HepG2 (cell line): ENCODE data around the gene ATF6. TPM values are rescaled to one million over a fixed set of nuclear protein-coding genes. Genes with fewer than 3 reads are reported as not detected.

Experiments
- CREB1 ChIP-seq, 2 experiments: fragments of 450-650 bp in 1 of 2; IDR thresholded peaks; 2 replicates each; pipeline ENCODE4 v1.6.1; 2016 to 2017; ENCODE audit warnings: control low read depth in 1 of 2, mild to moderate bottlenecking in 1 of 2, missing compliant biosample characterization in 1 of 2, missing genetic modification characterization in 1 of 2
- HIVEP1 ChIP-seq: sonication (generic); formaldehyde crosslinking; IDR thresholded peaks from 2 replicates; pipeline ENCODE4 v1.4.0; 2020; ENCODE audit warnings: mild to moderate bottlenecking, missing genetic modification reagents
- KDM2A ChIP-seq: sonication (generic); formaldehyde crosslinking; IDR thresholded peaks from 2 replicates; pipeline ENCODE4 v1.4.0; 2020; ENCODE audit warnings: low read depth, missing genetic modification reagents, borderline replicate concordance
- SP1 ChIP-seq, 2 experiments: fragments of 450-650 bp in 1 of 2; sonication (generic) in 1 of 2; formaldehyde crosslinking in 1 of 2; IDR thresholded peaks; 2 replicates each; pipeline versions ENCODE4 v1.4.0 to v1.6.1; 2016 to 2020; ENCODE audit warnings: missing genetic modification reagents in 1 of 2
- TCF12 ChIP-seq, 2 experiments: fragments of 450-650 bp in 1 of 2; sonication (generic) in 1 of 2; formaldehyde crosslinking in 1 of 2; IDR thresholded peaks; 2 replicates each; pipeline versions ENCODE4 v1.6.1 to v1.8.0; 2017 to 2022; ENCODE audit warnings: antibody characterized with exemption in 1 of 2, mild to moderate bottlenecking in 1 of 2, missing genetic modification reagents in 1 of 2, moderate library complexity in 1 of 2
- ZNF121 ChIP-seq: sonication (generic); formaldehyde crosslinking; IDR thresholded peaks from 2 replicates; pipeline ENCODE4 v1.5.0; 2020; ENCODE audit warnings: mild to moderate bottlenecking, missing genetic modification reagents
- ZNF34 ChIP-seq: sonication (generic); formaldehyde crosslinking; IDR thresholded peaks from 2 replicates; pipeline ENCODE4 v1.4.0; 2020; ENCODE audit warnings: mild to moderate bottlenecking, missing genetic modification reagents, borderline replicate concordance
- ZNF496 ChIP-seq: sonication (generic); formaldehyde crosslinking; IDR thresholded peaks from 2 replicates; pipeline ENCODE4 v1.8.1; 2023; ENCODE audit warnings: mild to moderate bottlenecking, moderate library complexity, missing genetic modification reagents; ENCODE audit not compliant: insufficient replicate concordance
- ZNF501 ChIP-seq: sonication (generic); formaldehyde crosslinking; IDR thresholded peaks from 2 replicates; pipeline ENCODE4 v1.5.1; 2020; ENCODE audit warnings: mild to moderate bottlenecking, moderate library complexity, missing genetic modification reagents
- ZNF543 ChIP-seq: sonication (generic); formaldehyde crosslinking; IDR thresholded peaks from 2 replicates; pipeline ENCODE4 v1.4.0; 2020; ENCODE audit warnings: mild to moderate bottlenecking, missing genetic modification reagents
- ZNF547 ChIP-seq: sonication (generic); formaldehyde crosslinking; IDR thresholded peaks from 2 replicates; pipeline ENCODE4 v1.5.1; 2020; ENCODE audit warnings: mild to moderate bottlenecking, missing genetic modification reagents
- ZNF670 ChIP-seq: sonication (generic); formaldehyde crosslinking; IDR thresholded peaks from 2 replicates; pipeline ENCODE4 v1.8.0; 2022; ENCODE audit warnings: mild to moderate bottlenecking, missing genetic modification reagents, borderline replicate concordance
- polyA plus RNA-seq, 8 experiments: library from polyadenylated mRNA; depleted of rRNA in 3 of 8; stranded (reverse) in 7 of 8; unstranded in 1 of 8; fragments of >200 nt; fragmentation: Illumina TruSeq in 4 of 8; extraction: Trizol in 4 of 8; gene quantifications; 2 replicates each; pipeline versions ENCODE4 v1.2.1 to v1.2.3, GENCODE V29; 2011 to 2016; ENCODE audit warnings: low read depth in 4 of 8, missing spikeins in 1 of 8, mixed read lengths in 1 of 8; ENCODE audit not compliant: insufficient read depth in 1 of 8
- total RNA-seq, 5 experiments: library from RNA; depleted of rRNA; stranded (reverse); fragments of >200 nt; fragmentation: Illumina TruSeq; extraction: Trizol; gene quantifications; 2 replicates each; pipeline ENCODE4 v1.2.3, GENCODE V29; 2016; ENCODE audit warnings: low read depth in 1 of 5
- TF ChIP-seq, protein P1 (sequence below): sonication (generic); formaldehyde crosslinking; IDR thresholded peaks from 2 replicates; pipeline ENCODE4 v1.4.0; 2020; ENCODE audit warnings: missing genetic modification reagents, low read depth, mild to moderate bottlenecking, borderline replicate concordance
- TF ChIP-seq, protein P2 (sequence below): sonication (generic); formaldehyde crosslinking; IDR thresholded peaks from 2 replicates; pipeline ENCODE4 v1.4.0; 2020; ENCODE audit warnings: missing genetic modification reagents
- TF ChIP-seq, protein P3 (sequence below): sonication (generic); formaldehyde crosslinking; IDR thresholded peaks from 2 replicates; pipeline ENCODE4 v1.5.1; 2020; ENCODE audit warnings: mild to moderate bottlenecking, moderate library complexity, missing genetic modification reagents
- TF ChIP-seq, protein P4 (sequence below): sonication (generic); formaldehyde crosslinking; IDR thresholded peaks from 2 replicates; pipeline ENCODE4 v1.5.0; 2020; ENCODE audit warnings: missing genetic modification reagents
- TF ChIP-seq, protein P5 (sequence below): sonication (generic); formaldehyde crosslinking; IDR thresholded peaks from 2 replicates; pipeline ENCODE4 v1.5.1; 2020; ENCODE audit warnings: mild to moderate bottlenecking, missing genetic modification reagents, moderate library complexity

Gene ATF6
- total and polyA plus RNA-seq, 2 of the 13 experiments (the other 11 are each of a cell fraction or from before 2014, with no cell fraction given) = 13.2 to 14.5 TPM

DNA sequence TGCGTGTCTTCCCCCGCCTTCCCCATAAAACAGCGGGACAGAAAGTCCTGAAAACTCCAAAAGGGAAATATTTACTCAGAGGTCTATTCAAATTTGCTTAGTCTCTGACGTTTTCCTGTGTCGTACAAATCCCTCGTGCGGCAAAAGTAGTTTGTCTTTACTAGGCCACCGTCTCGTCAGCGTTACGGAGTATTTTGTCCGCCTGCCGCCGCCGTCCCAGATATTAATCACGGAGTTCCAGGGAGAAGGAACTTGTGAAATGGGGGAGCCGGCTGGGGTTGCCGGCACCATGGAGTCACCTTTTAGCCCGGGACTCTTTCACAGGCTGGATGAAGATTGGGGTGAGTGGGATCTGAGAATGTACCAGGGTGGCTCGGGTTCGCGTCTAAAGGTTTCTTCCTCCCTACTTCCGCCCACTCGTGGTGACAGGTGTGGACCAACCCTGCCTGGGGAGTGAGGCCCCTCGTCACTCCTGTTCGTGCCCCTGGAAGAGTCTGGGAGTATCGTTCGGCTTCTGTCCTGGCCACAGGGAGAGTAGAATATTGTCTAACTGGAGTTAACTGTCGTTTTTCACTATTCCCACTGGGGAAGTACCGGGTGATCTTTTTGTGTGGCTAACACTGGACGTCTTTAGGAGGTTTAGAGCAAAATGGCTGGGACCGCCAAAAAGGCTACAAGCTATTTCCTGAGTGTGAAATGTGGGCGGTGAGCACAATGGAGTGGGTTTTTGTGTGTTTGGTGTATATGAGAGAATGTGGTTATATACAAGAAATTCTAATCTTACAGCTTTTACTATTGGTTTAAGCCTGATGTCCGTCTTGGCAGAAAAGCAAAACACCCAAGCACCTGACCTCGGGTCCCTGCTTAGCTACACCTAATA lies at the start of gene ATF6 (continued):
- TF ChIP-seq, protein P1, sequence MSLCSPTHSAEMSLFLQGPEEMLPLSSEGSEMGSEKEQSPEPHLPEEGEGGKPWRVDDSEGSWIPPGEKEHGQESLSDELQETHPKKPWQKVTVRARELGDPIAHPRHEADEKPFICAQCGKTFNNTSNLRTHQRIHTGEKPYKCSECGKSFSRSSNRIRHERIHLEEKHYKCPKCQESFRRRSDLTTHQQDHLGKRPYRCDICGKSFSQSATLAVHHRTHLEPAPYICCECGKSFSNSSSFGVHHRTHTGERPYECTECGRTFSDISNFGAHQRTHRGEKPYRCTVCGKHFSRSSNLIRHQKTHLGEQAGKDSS = no peak
- TF ChIP-seq HIVEP1 (CRISPR knock-in tag) (peak; percentile 61; the same call in 1 of the 2 replicates), ZNF670 (CRISPR knock-in tag) (no peak), ZNF496 (CRISPR knock-in tag) (no peak), ZNF34 (CRISPR knock-in tag) (no peak), ZNF547 (CRISPR knock-in tag) (peak; percentile 59; the same call in 1 of the 2 replicates), CREB1 (IDR thresholded peaks at IDR 0.05) (peak; percentile 92), CREB1 (CRISPR knock-in tag; IDR thresholded peaks at IDR 0.05) (peak; percentile 98), ZNF501 (CRISPR knock-in tag) (peak; percentile 91), ZNF543 (CRISPR knock-in tag) (0 out of 2 replicates have a peak, but pooled peaks have one; percentile 54), KDM2A (CRISPR knock-in tag) (peak; percentile 90), SP1 (IDR thresholded peaks at IDR 0.05) (no peak), SP1 (CRISPR knock-in tag; IDR thresholded peaks at IDR 0.05) (peak; percentile 65; the same call in 1 of the 2 replicates), TCF12 (IDR thresholded peaks at IDR 0.05) (no peak), TCF12 (CRISPR knock-in tag; IDR thresholded peaks at IDR 0.05) (no peak), ZNF121 (CRISPR knock-in tag) (no peak)
- TF ChIP-seq, protein P2, sequence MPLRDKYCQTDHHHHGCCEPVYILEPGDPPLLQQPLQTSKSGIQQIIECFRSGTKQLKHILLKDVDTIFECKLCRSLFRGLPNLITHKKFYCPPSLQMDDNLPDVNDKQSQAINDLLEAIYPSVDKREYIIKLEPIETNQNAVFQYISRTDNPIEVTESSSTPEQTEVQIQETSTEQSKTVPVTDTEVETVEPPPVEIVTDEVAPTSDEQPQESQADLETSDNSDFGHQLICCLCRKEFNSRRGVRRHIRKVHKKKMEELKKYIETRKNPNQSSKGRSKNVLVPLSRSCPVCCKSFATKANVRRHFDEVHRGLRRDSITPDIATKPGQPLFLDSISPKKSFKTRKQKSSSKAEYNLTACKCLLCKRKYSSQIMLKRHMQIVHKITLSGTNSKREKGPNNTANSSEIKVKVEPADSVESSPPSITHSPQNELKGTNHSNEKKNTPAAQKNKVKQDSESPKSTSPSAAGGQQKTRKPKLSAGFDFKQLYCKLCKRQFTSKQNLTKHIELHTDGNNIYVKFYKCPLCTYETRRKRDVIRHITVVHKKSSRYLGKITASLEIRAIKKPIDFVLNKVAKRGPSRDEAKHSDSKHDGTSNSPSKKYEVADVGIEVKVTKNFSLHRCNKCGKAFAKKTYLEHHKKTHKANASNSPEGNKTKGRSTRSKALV (CRISPR knock-in tag) = no peak
- TF ChIP-seq, protein P3, sequence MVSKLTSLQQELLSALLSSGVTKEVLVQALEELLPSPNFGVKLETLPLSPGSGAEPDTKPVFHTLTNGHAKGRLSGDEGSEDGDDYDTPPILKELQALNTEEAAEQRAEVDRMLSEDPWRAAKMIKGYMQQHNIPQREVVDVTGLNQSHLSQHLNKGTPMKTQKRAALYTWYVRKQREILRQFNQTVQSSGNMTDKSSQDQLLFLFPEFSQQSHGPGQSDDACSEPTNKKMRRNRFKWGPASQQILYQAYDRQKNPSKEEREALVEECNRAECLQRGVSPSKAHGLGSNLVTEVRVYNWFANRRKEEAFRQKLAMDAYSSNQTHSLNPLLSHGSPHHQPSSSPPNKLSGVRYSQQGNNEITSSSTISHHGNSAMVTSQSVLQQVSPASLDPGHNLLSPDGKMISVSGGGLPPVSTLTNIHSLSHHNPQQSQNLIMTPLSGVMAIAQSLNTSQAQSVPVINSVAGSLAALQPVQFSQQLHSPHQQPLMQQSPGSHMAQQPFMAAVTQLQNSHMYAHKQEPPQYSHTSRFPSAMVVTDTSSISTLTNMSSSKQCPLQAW (CRISPR knock-in tag) = peak; percentile 68; the same call in 1 of the 2 replicates
- TF ChIP-seq, protein P4, sequence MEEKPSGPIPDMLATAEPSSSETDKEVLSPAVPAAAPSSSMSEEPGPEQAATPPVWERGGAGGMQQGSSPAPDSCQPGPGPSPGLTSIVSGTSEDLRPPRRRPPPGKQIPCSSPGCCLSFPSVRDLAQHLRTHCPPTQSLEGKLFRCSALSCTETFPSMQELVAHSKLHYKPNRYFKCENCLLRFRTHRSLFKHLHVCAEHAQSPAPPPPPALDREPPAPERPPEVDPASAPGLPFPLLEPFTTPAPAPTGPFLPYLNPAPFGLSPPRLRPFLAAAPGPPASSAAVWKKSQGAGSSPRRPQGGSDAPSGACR = no peak
- TF ChIP-seq, protein P5, sequence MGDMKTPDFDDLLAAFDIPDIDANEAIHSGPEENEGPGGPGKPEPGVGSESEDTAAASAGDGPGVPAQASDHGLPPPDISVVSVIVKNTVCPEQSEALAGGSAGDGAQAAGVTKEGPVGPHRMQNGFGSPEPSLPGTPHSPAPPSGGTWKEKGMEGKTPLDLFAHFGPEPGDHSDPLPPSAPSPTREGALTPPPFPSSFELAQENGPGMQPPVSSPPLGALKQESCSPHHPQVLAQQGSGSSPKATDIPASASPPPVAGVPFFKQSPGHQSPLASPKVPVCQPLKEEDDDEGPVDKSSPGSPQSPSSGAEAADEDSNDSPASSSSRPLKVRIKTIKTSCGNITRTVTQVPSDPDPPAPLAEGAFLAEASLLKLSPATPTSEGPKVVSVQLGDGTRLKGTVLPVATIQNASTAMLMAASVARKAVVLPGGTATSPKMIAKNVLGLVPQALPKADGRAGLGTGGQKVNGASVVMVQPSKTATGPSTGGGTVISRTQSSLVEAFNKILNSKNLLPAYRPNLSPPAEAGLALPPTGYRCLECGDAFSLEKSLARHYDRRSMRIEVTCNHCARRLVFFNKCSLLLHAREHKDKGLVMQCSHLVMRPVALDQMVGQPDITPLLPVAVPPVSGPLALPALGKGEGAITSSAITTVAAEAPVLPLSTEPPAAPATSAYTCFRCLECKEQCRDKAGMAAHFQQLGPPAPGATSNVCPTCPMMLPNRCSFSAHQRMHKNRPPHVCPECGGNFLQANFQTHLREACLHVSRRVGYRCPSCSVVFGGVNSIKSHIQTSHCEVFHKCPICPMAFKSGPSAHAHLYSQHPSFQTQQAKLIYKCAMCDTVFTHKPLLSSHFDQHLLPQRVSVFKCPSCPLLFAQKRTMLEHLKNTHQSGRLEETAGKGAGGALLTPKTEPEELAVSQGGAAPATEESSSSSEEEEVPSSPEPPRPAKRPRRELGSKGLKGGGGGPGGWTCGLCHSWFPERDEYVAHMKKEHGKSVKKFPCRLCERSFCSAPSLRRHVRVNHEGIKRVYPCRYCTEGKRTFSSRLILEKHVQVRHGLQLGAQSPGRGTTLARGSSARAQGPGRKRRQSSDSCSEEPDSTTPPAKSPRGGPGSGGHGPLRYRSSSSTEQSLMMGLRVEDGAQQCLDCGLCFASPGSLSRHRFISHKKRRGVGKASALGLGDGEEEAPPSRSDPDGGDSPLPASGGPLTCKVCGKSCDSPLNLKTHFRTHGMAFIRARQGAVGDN (CRISPR knock-in tag) = peak; percentile 60
